BE2C (cell line): ENCODE measurements around the gene SVEP1.

Experiments used
- DNase-seq: peaks from one replicate; pipeline ENCODE4 v3.0.0-alpha.2; 2020
- H3K27me3 ChIP-seq: fragments of 250-450 bp; sonication (Bioruptor Pico); 2 replicates; pipeline ENCODE4 v1.5.1; 2020; ENCODE audit warnings: mild to moderate bottlenecking
- H3K36me3 ChIP-seq: fragments of 250-450 bp; sonication (Bioruptor Pico); 2 replicates; pipeline ENCODE4 v1.5.1; 2020; ENCODE audit warnings: mild to moderate bottlenecking
- H3K4me1 ChIP-seq: fragments of 250-450 bp; sonication (Bioruptor Pico); 2 replicates; pipeline ENCODE4 v1.5.1; 2020
- H3K4me3 ChIP-seq: 2 replicates; pipeline ENCODE4 v1.5.1; 2011; ENCODE audit warnings: low read depth, low read length
- H3K9me3 ChIP-seq: fragments of 250-450 bp; sonication (Bioruptor Pico); 2 replicates; pipeline ENCODE4 v1.5.1; 2020
- CTCF ChIP-seq: IDR thresholded peaks from 2 replicates; pipeline ENCODE4 v1.5.1; 2012; ENCODE audit warnings: mild to moderate bottlenecking, low read depth, low read length

SVEP1 gene

GRCh38 chr9:110476251-110476650 is 103.3 kb downstream of the SVEP1 start:
- no peaks in the 10 kb centered on the region for H3K36me3 ChIP-seq
- no peak for DNase-seq
- H3K4me1 ChIP-seq = no peaks in the 10 kb centered on the region
- H3K27me3 ChIP-seq = no peaks in the 10 kb centered on the region
- H3K9me3 ChIP-seq = no peaks in the 10 kb centered on the region
- H3K4me3 ChIP-seq = no peak overlapping the region
- TF ChIP-seq CTCF = no peak

GRCh38 chr9:110472111-110472510 is 107.4 kb downstream of the SVEP1 start:
- no peak for DNase-seq
- Histone ChIP-seq H3K27me3 (no peaks in the 10 kb centered on the region), H3K4me1 (no peaks in the 10 kb centered on the region), H3K36me3 (no peaks in the 10 kb centered on the region), H3K9me3 (no peaks in the 10 kb centered on the region), H3K4me3 (no peak overlapping the region)
- TF ChIP-seq CTCF = no peak

DNA sequence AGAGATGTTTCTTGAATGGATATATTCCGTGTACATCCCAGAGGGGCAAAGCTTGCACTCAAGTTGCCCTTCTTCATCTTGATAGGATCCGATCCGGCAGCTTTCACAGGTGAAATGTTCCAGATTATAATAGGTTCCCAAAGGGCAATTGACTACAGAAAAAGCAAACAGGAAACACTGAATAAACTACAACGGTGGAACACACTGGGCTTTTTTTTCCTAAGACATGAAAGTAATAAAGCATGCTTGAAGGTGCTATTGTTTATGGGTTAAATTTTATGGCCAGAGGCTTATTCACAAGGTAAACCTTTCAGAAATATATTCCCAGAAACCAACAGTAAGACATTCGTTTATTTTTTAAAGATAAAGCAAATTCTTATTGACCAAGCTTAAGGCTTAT is 110.6 kb downstream of the SVEP1 start:
- H3K4me1 ChIP-seq = no peaks in the 10 kb centered on the region
- DNase-seq = no peak
- no peaks in the 10 kb centered on the region for H3K27me3 ChIP-seq
- no peaks in the 10 kb centered on the region for H3K9me3 ChIP-seq
- TF ChIP-seq CTCF = no peak
- H3K36me3 ChIP-seq = no peaks in the 10 kb centered on the region
- no peak overlapping the region for H3K4me3 ChIP-seq

DNA sequence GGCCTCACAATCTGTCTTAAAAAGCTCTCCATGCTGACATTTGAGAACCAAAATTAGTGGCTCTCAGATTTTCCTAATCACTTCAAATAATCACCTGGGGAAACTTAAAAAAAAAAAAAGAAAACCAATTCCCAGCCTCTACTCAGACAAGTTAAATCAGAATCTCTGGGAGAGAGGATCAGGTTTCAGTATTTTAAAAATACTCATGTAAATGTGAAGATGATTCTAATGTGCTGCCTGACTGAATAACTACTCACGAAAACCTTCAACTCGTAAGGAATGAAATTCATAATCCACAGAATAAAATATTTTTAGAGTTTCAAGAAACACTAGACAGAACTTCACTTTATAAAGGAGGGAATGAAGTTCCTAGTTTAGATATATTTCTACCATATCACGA is 114.4 kb downstream of the SVEP1 start:
- no peak for DNase-seq
- TF ChIP-seq CTCF = no peak
- H3K27me3 ChIP-seq = no peaks in the 10 kb centered on the region
- no peaks in the 10 kb centered on the region for H3K4me1 ChIP-seq
- H3K4me3 ChIP-seq = no peak overlapping the region
- H3K36me3 ChIP-seq = no peaks in the 10 kb centered on the region
- no peaks in the 10 kb centered on the region for H3K9me3 ChIP-seq

DNA sequence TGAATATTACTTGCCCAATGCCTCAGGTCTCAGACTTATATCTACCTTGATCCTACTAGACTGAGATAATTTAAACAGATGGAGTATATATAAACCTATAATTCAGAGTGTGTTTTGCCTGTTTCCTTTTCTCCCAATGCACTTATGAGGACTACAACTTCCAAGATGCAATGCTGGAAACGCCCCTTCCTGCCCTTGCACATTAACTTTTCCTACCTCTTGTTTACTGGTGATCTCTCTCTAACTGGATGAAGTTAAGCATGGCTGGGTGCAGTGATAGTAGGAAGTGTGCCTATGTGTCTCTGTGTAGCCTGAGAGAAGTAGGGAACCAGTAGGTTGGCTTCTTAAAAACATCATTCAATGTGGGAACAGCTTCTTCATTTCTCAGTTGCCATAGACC is 115.2 kb downstream of the SVEP1 start:
- no peaks in the 10 kb centered on the region for H3K36me3 ChIP-seq
- no peak for DNase-seq
- no peaks in the 10 kb centered on the region for H3K27me3 ChIP-seq
- no peaks in the 10 kb centered on the region for H3K9me3 ChIP-seq
- no peak overlapping the region for H3K4me3 ChIP-seq
- TF ChIP-seq CTCF = no peak
- no peaks in the 10 kb centered on the region for H3K4me1 ChIP-seq

DNA sequence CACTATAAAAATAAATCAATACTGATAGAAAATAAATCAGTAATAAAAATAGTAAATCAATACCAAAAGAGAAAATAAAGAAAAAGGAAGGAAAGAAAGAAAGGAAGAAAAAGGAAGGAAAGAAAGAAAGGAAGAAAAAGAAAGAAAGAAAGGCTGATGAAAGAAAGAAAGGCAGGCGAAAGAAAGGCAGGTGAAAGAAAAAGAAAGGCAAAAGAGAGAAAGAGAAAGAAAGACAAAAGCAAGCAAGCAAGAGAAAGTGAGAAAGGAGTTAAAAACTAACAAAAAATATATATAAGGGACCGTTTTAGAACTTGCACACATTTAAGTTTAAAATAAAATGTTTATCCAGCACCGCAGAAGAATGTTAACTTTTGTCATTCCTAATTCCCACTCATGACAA is 116.0 kb downstream of the SVEP1 start:
- no peak for DNase-seq
- H3K36me3 ChIP-seq = no peaks in the 10 kb centered on the region
- H3K4me1 ChIP-seq = no peaks in the 10 kb centered on the region
- no peaks in the 10 kb centered on the region for H3K27me3 ChIP-seq
- no peak overlapping the region for H3K4me3 ChIP-seq
- TF ChIP-seq CTCF = no peak
- H3K9me3 ChIP-seq = no peaks in the 10 kb centered on the region
